Stomach (tissue), 9 donors: ENCODE results near the gene LAMP5. TPM values are rescaled to one million over a fixed set of nuclear protein-coding genes. Genes with fewer than 3 reads are reported as not detected.

Experiments
- DNase-seq, 2 donors: peaks; one replicate each; pipeline versions ENCODE4 v3.0.0 to v3.0.0-alpha.2; 2013 to 2019
- H3K27ac ChIP-seq, 5 donors: fragments of 200-600 bp in 4 of 5; sonication (generic) in 4 of 5; one replicate each; pipeline ENCODE4 v1.5.1; 2013 to 2019; ENCODE audit warnings: mild to moderate bottlenecking in 1 of 5, moderate library complexity in 1 of 5
- H3K27me3 ChIP-seq, 3 donors: fragments of 200-600 bp; sonication (generic); one replicate each; pipeline ENCODE4 v1.5.1; 2017 to 2019; ENCODE audit warnings: mixed run types in 1 of 3
- H3K36me3 ChIP-seq, 4 donors: fragments of 200-600 bp; sonication (generic); 1 replicate in 3 of 4; 2 replicates in 1 of 4; pipeline ENCODE4 v1.5.1; 2016 to 2019
- H3K4me1 ChIP-seq, 4 donors: fragments of 200-600 bp; sonication (generic); one replicate each; pipeline ENCODE4 v1.5.1; 2016 to 2019
- H3K4me3 ChIP-seq, 4 donors: fragments of 200-600 bp; sonication (generic) in 3 of 4; one replicate each; pipeline ENCODE4 v1.5.1; 2016 to 2019; ENCODE audit warnings: mild to moderate bottlenecking in 1 of 4
- H3K9me3 ChIP-seq, 4 donors: fragments of 200-600 bp; sonication (generic); one replicate each; pipeline ENCODE4 v1.5.1; 2016 to 2019
- EP300 ChIP-seq: sonication (generic); formaldehyde crosslinking; IDR thresholded peaks from one replicate; pipeline ENCODE4 v1.6.1; 2017; ENCODE audit warnings: antibody characterized with exemption
- POLR2A ChIP-seq, 4 donors: fragments of 450-650 bp; IDR thresholded peaks; one replicate each; pipeline ENCODE4 v1.6.1; 2016; ENCODE audit warnings: antibody characterized with exemption in 4 of 4, control low read depth in 2 of 4, mild to moderate bottlenecking in 1 of 4, moderate library complexity in 1 of 4
- POLR2AphosphoS5 ChIP-seq, 3 donors: sonication (generic); formaldehyde crosslinking; IDR thresholded peaks; one replicate each; pipeline ENCODE4 v1.6.1; 2016; ENCODE audit warnings: antibody characterized with exemption in 3 of 3
- WGBS, 5 donors: extraction: QIAGEN DNeasy Blood & Tissue Kit in 3 of 5; methylation state at CpG; one replicate each; pipeline versions ENCODE4 v1.1.5 to v1.1.7; 2013 to 2018; 5-methylcytosine and 5-hydroxymethylcytosine counted together
- intact Hi-C: fragments of 100-400 bp; cut with DNase I; formaldehyde crosslinking; loops from one replicate; pipeline ENCODE4 v1.15.1; 2023; ENCODE audit warnings: low total_unique reads
- polyA plus RNA-seq, 3 donors: library from polyadenylated mRNA; stranded (reverse); fragments of 200-250 nt; gene quantifications; one replicate each; pipeline ENCODE4 v1.2.3, GENCODE V29; 2013
- total RNA-seq, 5 donors: library from RNA; depleted of rRNA; stranded (reverse); fragments of >200 nt; gene quantifications; one replicate each; pipeline versions ENCODE4 v1.1.0 to v1.2.3, GENCODE V29; 2014 to 2016
- TF ChIP-seq, protein P1 (sequence below), 7 experiments: fragments of 450-650 bp in 4 of 7; fragments of 200-600 bp in 3 of 7; sonication (generic) in 3 of 7; IDR thresholded peaks; one replicate each; pipeline ENCODE4 v1.5.1; 2016 to 2019; ENCODE audit warnings: antibody characterized with exemption in 7 of 7, control low read depth in 2 of 7, mild to moderate bottlenecking in 1 of 7
- donor health status: healthy with polysubstance abuse.
- donor health status: Bipolar disorder and iron deficiency.
- donor health status: healthy.

LAMP5 gene
- total and polyA plus RNA-seq, 8 donors: 0.20 to 2.9 (median 0.52) TPM; not detected in 4

DNA sequence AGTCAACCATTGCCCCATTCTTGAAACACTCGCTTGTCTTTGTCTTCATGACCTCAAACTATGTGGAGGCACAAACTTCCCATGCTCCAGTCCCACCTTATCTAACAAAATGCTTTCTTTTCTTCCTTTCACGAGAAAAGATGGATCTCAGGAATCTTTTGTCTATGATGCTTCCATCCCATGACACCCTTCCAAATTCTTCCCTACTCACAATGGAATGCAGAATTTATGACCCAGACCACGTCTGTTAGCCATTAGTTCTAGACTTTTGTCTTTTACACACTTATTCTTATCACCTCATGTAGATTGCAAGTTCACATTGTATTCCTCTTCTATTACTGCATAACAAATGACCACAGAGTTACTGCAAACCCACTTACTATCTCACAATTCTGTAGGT, 24.2 kb upstream of the LAMP5 start:
- no peak for DNase-seq
- 63 to 90% (median 85%) methylated on average over 3 of the region's 3 CpGs for WGBS, 5 donors
- TF ChIP-seq POLR2AphosphoS5 (IDR thresholded peaks at IDR 0.05): no peak
- TF ChIP-seq EP300: no peak
- TF ChIP-seq, protein P1, sequence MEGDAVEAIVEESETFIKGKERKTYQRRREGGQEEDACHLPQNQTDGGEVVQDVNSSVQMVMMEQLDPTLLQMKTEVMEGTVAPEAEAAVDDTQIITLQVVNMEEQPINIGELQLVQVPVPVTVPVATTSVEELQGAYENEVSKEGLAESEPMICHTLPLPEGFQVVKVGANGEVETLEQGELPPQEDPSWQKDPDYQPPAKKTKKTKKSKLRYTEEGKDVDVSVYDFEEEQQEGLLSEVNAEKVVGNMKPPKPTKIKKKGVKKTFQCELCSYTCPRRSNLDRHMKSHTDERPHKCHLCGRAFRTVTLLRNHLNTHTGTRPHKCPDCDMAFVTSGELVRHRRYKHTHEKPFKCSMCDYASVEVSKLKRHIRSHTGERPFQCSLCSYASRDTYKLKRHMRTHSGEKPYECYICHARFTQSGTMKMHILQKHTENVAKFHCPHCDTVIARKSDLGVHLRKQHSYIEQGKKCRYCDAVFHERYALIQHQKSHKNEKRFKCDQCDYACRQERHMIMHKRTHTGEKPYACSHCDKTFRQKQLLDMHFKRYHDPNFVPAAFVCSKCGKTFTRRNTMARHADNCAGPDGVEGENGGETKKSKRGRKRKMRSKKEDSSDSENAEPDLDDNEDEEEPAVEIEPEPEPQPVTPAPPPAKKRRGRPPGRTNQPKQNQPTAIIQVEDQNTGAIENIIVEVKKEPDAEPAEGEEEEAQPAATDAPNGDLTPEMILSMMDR (IDR thresholded peaks at IDR 0.05): no peak
- TF ChIP-seq POLR2A (IDR thresholded peaks at IDR 0.05): no peak
- intact Hi-C loops: no loop called here
- no peaks in the 10 kb centered on the region for H3K9me3 ChIP-seq
- H3K27ac ChIP-seq: no peak overlapping the region
- no peaks in the 10 kb centered on the region for H3K27me3 ChIP-seq
- no peak overlapping the region for H3K4me3 ChIP-seq
- no peaks in the 10 kb centered on the region for H3K36me3 ChIP-seq
- H3K4me1 ChIP-seq: no peaks in the 10 kb centered on the region

GRCh38 chr20:9490631-9491030, 23.8 kb upstream of the LAMP5 start:
- DNase-seq: no peak
- Histone ChIP-seq H3K4me3 (no peak overlapping the region), H3K27ac (no peak overlapping the region), H3K4me1 (no peaks in the 10 kb centered on the region), H3K9me3 (no peaks in the 10 kb centered on the region), H3K27me3 (no peaks in the 10 kb centered on the region), H3K36me3 (no peaks in the 10 kb centered on the region)
- 87 to 93% (median 92%) methylated on average over 3 of the region's 3 CpGs for WGBS, 5 donors
- intact Hi-C loops: no loop called here
- TF ChIP-seq POLR2A (IDR thresholded peaks at IDR 0.05) (no peak), POLR2AphosphoS5 (IDR thresholded peaks at IDR 0.05) (no peak), EP300 (no peak)
- TF ChIP-seq, protein P1 (IDR thresholded peaks at IDR 0.05): no peak

- Histone ChIP-seq H3K9me3 (no peaks in the 10 kb centered on the region), H3K27me3 (no peaks in the 10 kb centered on the region), H3K27ac (no peak overlapping the region), H3K36me3 (no peaks in the 10 kb centered on the region), H3K4me3 (no peak overlapping the region), H3K4me1 (no peaks in the 10 kb centered on the region)
- WGBS, 5 donors: 72 to 94% (median 85%) methylated on average over 1 of the region's 1 CpG
- no peak for DNase-seq
- TF ChIP-seq POLR2A (IDR thresholded peaks at IDR 0.05) (no peak), POLR2AphosphoS5 (IDR thresholded peaks at IDR 0.05) (no peak), EP300 (no peak)
- TF ChIP-seq, protein P1 (IDR thresholded peaks at IDR 0.05): no peak
- intact Hi-C loops: no loop called here
Measured at GRCh38 chr20:9491324-9491723, 23.1 kb upstream of the LAMP5 start.

DNA sequence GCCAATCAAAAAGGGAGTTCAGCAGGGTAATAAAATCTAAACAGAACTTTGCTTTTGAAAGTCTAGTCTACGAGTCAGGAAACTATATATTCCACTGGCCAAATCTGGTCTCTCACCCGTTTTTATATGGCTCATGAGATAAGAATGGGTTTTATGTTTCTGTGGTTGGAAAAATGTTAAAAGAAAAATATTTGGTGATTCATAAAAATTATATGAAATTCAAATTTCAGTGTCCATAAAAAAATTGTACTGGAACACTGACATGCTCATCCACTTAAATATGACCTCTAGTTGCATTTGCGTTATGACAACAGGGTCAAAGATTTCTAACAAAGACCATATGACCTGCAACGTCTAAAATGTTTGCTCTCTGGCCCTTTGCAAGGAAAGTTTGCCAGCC, 22.3 kb upstream of the LAMP5 start:
- H3K27me3 ChIP-seq: no peaks in the 10 kb centered on the region
- H3K36me3 ChIP-seq: no peaks in the 10 kb centered on the region
- intact Hi-C loops: no loop called here
- WGBS, 5 donors: 61 to 68% (median 62%) methylated on average over 4 of the region's 4 CpGs
- H3K4me1 ChIP-seq: no peaks in the 10 kb centered on the region
- no peak overlapping the region for H3K4me3 ChIP-seq
- TF ChIP-seq POLR2A (IDR thresholded peaks at IDR 0.05): no peak
- TF ChIP-seq, protein P1 (IDR thresholded peaks at IDR 0.05): no peak
- no peak for TF ChIP-seq POLR2AphosphoS5 (IDR thresholded peaks at IDR 0.05)
- TF ChIP-seq EP300: no peak
- no peaks in the 10 kb centered on the region for H3K9me3 ChIP-seq
- H3K27ac ChIP-seq: no peak overlapping the region
- no peak for DNase-seq
